ENCODE results near the gene EVX1. TPM values are rescaled to one million over a fixed set of nuclear protein-coding genes. Genes with fewer than 3 reads are reported as not detected.

Gene EVX1
- total RNA-seq, 1 donor from 2014 or later, result not detected

DNA sequence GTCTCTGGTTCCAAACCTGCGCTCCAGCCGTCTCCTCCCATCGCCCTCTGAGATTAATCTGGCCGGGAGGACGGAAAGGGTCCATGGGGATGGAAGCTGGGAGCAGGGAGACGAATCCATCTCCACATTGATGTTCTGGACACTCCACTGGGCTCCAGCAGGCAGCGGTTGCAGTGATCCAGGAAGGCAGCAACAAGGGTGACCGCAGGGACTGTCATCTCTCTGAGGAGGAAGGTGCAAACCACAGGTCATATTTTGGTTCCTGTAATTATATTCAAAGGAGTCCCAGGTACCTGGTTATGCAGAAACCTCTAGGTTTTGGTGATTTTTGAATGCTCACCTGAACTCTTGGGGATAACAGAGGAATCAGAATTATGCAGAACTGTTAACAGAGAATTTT lies 54.8 kb downstream of the EVX1 start:
- no peak overlapping the region for H3K4me3 ChIP-seq (ENCODE audit: low read depth, low read length)
- TF ChIP-seq, protein P1, sequence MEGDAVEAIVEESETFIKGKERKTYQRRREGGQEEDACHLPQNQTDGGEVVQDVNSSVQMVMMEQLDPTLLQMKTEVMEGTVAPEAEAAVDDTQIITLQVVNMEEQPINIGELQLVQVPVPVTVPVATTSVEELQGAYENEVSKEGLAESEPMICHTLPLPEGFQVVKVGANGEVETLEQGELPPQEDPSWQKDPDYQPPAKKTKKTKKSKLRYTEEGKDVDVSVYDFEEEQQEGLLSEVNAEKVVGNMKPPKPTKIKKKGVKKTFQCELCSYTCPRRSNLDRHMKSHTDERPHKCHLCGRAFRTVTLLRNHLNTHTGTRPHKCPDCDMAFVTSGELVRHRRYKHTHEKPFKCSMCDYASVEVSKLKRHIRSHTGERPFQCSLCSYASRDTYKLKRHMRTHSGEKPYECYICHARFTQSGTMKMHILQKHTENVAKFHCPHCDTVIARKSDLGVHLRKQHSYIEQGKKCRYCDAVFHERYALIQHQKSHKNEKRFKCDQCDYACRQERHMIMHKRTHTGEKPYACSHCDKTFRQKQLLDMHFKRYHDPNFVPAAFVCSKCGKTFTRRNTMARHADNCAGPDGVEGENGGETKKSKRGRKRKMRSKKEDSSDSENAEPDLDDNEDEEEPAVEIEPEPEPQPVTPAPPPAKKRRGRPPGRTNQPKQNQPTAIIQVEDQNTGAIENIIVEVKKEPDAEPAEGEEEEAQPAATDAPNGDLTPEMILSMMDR (conservative IDR thresholded peaks at IDR 0.05; ENCODE audit: low read depth, low read length), result no peak

More for the DNA sequence above, 54.8 kb downstream of the EVX1 start:
- DNase-seq (ENCODE audit: low read depth), result no peak

Other genes with a start within 250 kb of the EVX1 start
- gene HOXA1, start 146.8 kb upstream of the EVX1 start, total RNA-seq, result 5.7 and 7.1 TPM in 2 replicates
- 0.69 and 2.0 TPM in 2 replicates for gene HOXA2, start 140.1 kb upstream of the EVX1 start, total RNA-seq
- 9.2 and 14.6 TPM in 2 replicates for gene HOXA4, start 112.0 kb upstream of the EVX1 start, total RNA-seq
- 20.1 and 47.6 TPM in 2 replicates for gene HOXA5, start 99.1 kb upstream of the EVX1 start, total RNA-seq
- gene HOXA6, start 95.0 kb upstream of the EVX1 start, total RNA-seq, result 5.7 and 11.8 TPM in 2 replicates
- gene HOXA3, start 90.2 kb upstream of the EVX1 start, total RNA-seq, result 14.4 and 33.2 TPM in 2 replicates
- 21.4 and 27.9 TPM in 2 replicates for gene HOXA7, start 86.1 kb upstream of the EVX1 start, total RNA-seq
- 82.4 and 104 TPM in 2 replicates for gene HOXA9, start 77.3 kb upstream of the EVX1 start, total RNA-seq
- gene HOXA10, start 68.5 kb upstream of the EVX1 start, total RNA-seq, result 36.7 and 51.7 TPM in 2 replicates
- 10.7 and 12.5 TPM in 2 replicates for gene HOXA11, start 57.6 kb upstream of the EVX1 start, total RNA-seq
- not detected in 2 replicates for gene HOXA13, start 42.7 kb upstream of the EVX1 start, total RNA-seq